WTC11 (cell line): ENCODE measurements around the gene INO80D. TPM values are rescaled to one million over a fixed set of nuclear protein-coding genes. Genes with fewer than 3 reads are reported as not detected.
"Not testable (repeated sequence)": the region's sequence is repeated elsewhere in the genome, so short reads cannot be mapped to it uniquely, and the experiment has no call there.

Experiments
- ATAC-seq: fragments of 200-7000 bp; cut with Tn5 transposase; 2 replicates; pipeline ENCODE4 v1.10.0; 2021; ENCODE audit warnings: mild to moderate bottlenecking, moderate library complexity
- CTCF ChIA-PET: fragments of 300-600 bp; sonication (Branson Sonifier 250); formaldehyde crosslinking; loops from one replicate; lab custom pipeline; 2021; ENCODE audit warnings: antibody characterized with exemption; lab: Charles Lee
- POLR2A ChIA-PET: fragments of 350-600 bp; sonication (Branson Sonifier 250); formaldehyde crosslinking; loops from one replicate; lab custom pipeline; 2021; ENCODE audit warnings: antibody characterized with exemption; lab: Charles Lee
- DNase-seq: peaks from one replicate; pipeline ENCODE4 v3.0.0; 2021; ENCODE audit warnings: low spot score
- H3K27ac Mint-ChIP-seq: 2 replicates; pipeline ENCODE4 v1.8.0; 2021; ENCODE audit warnings: mixed read lengths
- H3K27me3 Mint-ChIP-seq: 2 replicates; pipeline ENCODE4 v1.8.0; 2021; ENCODE audit warnings: low read depth, mild to moderate bottlenecking, moderate library complexity, mixed read lengths
- H3K36me3 Mint-ChIP-seq: 2 replicates; pipeline ENCODE4 v1.8.0; 2021; ENCODE audit warnings: mixed read lengths
- H3K4me1 Mint-ChIP-seq: 2 replicates; pipeline ENCODE4 v1.8.0; 2022; ENCODE audit warnings: mixed read lengths
- H3K4me3 Mint-ChIP-seq: 2 replicates; pipeline ENCODE4 v1.8.0; 2021; ENCODE audit warnings: mild to moderate bottlenecking, moderate library complexity, mixed read lengths
- H3K9me3 Mint-ChIP-seq: 2 replicates; pipeline ENCODE4 v1.8.0; 2021; ENCODE audit warnings: mixed read lengths
- AFF4 ChIP-seq: sonication (generic); formaldehyde crosslinking; IDR thresholded peaks from 2 replicates; pipeline ENCODE4 v1.8.1; 2023; ENCODE audit warnings: mild to moderate bottlenecking, missing genetic modification reagents, borderline replicate concordance
- CBFB ChIP-seq: sonication (generic); formaldehyde crosslinking; IDR thresholded peaks from 2 replicates; pipeline ENCODE4 v1.8.1; 2022; ENCODE audit warnings: mild to moderate bottlenecking, low read depth, missing genetic modification reagents
- FOXK1 ChIP-seq: sonication (generic); formaldehyde crosslinking; IDR thresholded peaks from 2 replicates; pipeline ENCODE4 v1.8.0; 2022; ENCODE audit warnings: mild to moderate bottlenecking, moderate library complexity, missing genetic modification reagents
- JUN ChIP-seq: sonication (generic); formaldehyde crosslinking; IDR thresholded peaks from 2 replicates; pipeline ENCODE4 v1.8.0; 2023; ENCODE audit warnings: mild to moderate bottlenecking, missing genetic modification reagents
- NR1H2 ChIP-seq: sonication (generic); formaldehyde crosslinking; IDR thresholded peaks from 2 replicates; pipeline ENCODE4 v1.9.0; 2021; ENCODE audit warnings: mild to moderate bottlenecking, moderate library complexity, missing genetic modification reagents
- NR3C1 ChIP-seq: sonication (generic); formaldehyde crosslinking; conservative IDR thresholded peaks from 2 replicates; pipeline ENCODE4 v1.8.1; 2023; ENCODE audit warnings: low read depth, mild to moderate bottlenecking, missing genetic modification reagents
- TEAD1 ChIP-seq: sonication (generic); formaldehyde crosslinking; IDR thresholded peaks from 2 replicates; pipeline ENCODE4 v1.8.0; 2022; ENCODE audit warnings: mild to moderate bottlenecking, missing genetic modification reagents
- ZNF121 ChIP-seq: sonication (generic); formaldehyde crosslinking; IDR thresholded peaks from 2 replicates; pipeline ENCODE4 v1.8.0; 2023; ENCODE audit warnings: missing genetic modification reagents
- ZNF263 ChIP-seq: sonication (generic); formaldehyde crosslinking; IDR thresholded peaks from 2 replicates; pipeline ENCODE4 v1.8.1; 2022; ENCODE audit warnings: low read depth, mild to moderate bottlenecking, moderate library complexity, missing genetic modification reagents
- ZNF512 ChIP-seq: sonication (generic); formaldehyde crosslinking; IDR thresholded peaks from 2 replicates; pipeline ENCODE4 v1.8.1; 2022; ENCODE audit warnings: missing genetic modification reagents, borderline replicate concordance
- total RNA-seq: library from RNA; stranded (reverse); gene quantifications from 3 replicates; pipeline ENCODE4 v1.2.3, GENCODE V29; 2021
- TF ChIP-seq, protein P1 (sequence below): fragments of 200-600 bp; IDR thresholded peaks from 2 replicates; pipeline ENCODE4 v1.8.0; 2022; ENCODE audit warnings: antibody characterized with exemption
- TF ChIP-seq, protein P2 (sequence below): sonication (generic); formaldehyde crosslinking; IDR thresholded peaks from 2 replicates; pipeline ENCODE4 v1.8.1; 2022; ENCODE audit warnings: low read depth, missing genetic modification reagents, borderline replicate concordance
- TF ChIP-seq, protein P3 (sequence below): sonication (generic); formaldehyde crosslinking; IDR thresholded peaks from 2 replicates; pipeline ENCODE4 v1.8.0; 2022; ENCODE audit warnings: mild to moderate bottlenecking, missing genetic modification reagents
- TF ChIP-seq, protein P4 (sequence below): sonication (generic); formaldehyde crosslinking; IDR thresholded peaks from 2 replicates; pipeline ENCODE4 v1.8.1; 2022; ENCODE audit warnings: low read depth, mild to moderate bottlenecking, moderate library complexity, missing genetic modification reagents, borderline replicate concordance

The INO80D gene
- total RNA-seq, 1 experiment from 2014 or later, result 30.9 TPM

DNA sequence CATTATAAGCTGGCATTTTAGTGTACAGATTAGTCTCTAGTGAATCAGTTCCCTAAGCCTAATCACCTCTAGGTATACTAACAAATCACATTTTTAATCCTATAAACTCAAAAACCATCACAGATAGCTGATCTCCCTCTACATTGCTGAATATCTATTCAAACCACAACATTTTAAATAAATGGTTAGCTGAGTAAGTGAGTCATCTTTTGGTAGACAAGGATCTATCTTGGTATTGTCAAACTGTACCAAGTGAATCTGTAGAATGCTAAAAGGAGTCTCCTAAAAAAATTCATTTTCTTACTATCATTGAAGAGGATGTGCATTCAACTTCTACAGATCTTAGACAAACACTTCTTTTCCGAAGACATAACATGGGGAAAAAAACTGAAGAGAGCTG lies 40.7 kb downstream of the INO80D start:
- ChIA-PET POLR2A (no interaction called here), CTCF (no interaction called here)
- no peak overlapping the region for H3K4me3 Mint-ChIP-seq
- H3K27me3 Mint-ChIP-seq, result no peaks in the 10 kb centered on the region
- H3K9me3 Mint-ChIP-seq, result no peaks in the 10 kb centered on the region
- H3K27ac Mint-ChIP-seq, result no peak overlapping the region
- H3K36me3 Mint-ChIP-seq, result peaks cover 59% of the 10 kb centered on the region
- TF ChIP-seq, protein P1, sequence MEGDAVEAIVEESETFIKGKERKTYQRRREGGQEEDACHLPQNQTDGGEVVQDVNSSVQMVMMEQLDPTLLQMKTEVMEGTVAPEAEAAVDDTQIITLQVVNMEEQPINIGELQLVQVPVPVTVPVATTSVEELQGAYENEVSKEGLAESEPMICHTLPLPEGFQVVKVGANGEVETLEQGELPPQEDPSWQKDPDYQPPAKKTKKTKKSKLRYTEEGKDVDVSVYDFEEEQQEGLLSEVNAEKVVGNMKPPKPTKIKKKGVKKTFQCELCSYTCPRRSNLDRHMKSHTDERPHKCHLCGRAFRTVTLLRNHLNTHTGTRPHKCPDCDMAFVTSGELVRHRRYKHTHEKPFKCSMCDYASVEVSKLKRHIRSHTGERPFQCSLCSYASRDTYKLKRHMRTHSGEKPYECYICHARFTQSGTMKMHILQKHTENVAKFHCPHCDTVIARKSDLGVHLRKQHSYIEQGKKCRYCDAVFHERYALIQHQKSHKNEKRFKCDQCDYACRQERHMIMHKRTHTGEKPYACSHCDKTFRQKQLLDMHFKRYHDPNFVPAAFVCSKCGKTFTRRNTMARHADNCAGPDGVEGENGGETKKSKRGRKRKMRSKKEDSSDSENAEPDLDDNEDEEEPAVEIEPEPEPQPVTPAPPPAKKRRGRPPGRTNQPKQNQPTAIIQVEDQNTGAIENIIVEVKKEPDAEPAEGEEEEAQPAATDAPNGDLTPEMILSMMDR, result no peak
- TF ChIP-seq NR3C1 (CRISPR knock-in tag) (no peak), JUN (CRISPR knock-in tag) (no peak), NR1H2 (CRISPR knock-in tag) (no peak), AFF4 (no peak)
- TF ChIP-seq, protein P2, sequence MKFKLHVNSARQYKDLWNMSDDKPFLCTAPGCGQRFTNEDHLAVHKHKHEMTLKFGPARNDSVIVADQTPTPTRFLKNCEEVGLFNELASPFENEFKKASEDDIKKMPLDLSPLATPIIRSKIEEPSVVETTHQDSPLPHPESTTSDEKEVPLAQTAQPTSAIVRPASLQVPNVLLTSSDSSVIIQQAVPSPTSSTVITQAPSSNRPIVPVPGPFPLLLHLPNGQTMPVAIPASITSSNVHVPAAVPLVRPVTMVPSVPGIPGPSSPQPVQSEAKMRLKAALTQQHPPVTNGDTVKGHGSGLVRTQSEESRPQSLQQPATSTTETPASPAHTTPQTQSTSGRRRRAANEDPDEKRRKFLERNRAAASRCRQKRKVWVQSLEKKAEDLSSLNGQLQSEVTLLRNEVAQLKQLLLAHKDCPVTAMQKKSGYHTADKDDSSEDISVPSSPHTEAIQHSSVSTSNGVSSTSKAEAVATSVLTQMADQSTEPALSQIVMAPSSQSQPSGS (CRISPR knock-in tag), result no peak
- TF ChIP-seq, protein P3, sequence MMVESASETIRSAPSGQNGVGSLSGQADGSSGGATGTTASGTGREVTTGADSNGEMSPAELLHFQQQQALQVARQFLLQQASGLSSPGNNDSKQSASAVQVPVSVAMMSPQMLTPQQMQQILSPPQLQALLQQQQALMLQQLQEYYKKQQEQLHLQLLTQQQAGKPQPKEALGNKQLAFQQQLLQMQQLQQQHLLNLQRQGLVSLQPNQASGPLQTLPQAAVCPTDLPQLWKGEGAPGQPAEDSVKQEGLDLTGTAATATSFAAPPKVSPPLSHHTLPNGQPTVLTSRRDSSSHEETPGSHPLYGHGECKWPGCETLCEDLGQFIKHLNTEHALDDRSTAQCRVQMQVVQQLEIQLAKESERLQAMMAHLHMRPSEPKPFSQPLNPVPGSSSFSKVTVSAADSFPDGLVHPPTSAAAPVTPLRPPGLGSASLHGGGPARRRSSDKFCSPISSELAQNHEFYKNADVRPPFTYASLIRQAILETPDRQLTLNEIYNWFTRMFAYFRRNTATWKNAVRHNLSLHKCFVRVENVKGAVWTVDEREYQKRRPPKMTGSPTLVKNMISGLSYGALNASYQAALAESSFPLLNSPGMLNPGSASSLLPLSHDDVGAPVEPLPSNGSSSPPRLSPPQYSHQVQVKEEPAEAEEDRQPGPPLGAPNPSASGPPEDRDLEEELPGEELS (CRISPR knock-in tag), result no peak
- no peaks in the 10 kb centered on the region for H3K4me1 Mint-ChIP-seq
- DNase-seq (no peak), ATAC-seq (no peak)

GRCh38 chr2:206040525-206040924 lies 45.4 kb downstream of the INO80D start:
- CTCF ChIA-PET, result no interaction called here
- no peak overlapping the region for H3K4me3 Mint-ChIP-seq

GRCh38 chr2:206035393-206035792 lies 50.6 kb downstream of the INO80D start:
- peaks cover 22% of the 10 kb centered on the region for H3K9me3 Mint-ChIP-seq
- ATAC-seq, result not testable (repeated sequence)

More at GRCh38 chr2:206040525-206040924, 45.4 kb downstream of the INO80D start:
- TF ChIP-seq, protein P4, sequence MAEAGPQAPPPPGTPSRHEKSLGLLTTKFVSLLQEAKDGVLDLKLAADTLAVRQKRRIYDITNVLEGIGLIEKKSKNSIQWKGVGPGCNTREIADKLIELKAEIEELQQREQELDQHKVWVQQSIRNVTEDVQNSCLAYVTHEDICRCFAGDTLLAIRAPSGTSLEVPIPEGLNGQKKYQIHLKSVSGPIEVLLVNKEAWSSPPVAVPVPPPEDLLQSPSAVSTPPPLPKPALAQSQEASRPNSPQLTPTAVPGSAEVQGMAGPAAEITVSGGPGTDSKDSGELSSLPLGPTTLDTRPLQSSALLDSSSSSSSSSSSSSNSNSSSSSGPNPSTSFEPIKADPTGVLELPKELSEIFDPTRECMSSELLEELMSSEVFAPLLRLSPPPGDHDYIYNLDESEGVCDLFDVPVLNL (CRISPR knock-in tag), result no peak
- TF ChIP-seq TEAD1, result no peak
- no peak for TF ChIP-seq ZNF121 (CRISPR knock-in tag)
- no peak for TF ChIP-seq ZNF263 (CRISPR knock-in tag)
- no peak for TF ChIP-seq ZNF512 (CRISPR knock-in tag)
- TF ChIP-seq CBFB (CRISPR knock-in tag), result no peak
- TF ChIP-seq FOXK1 (CRISPR knock-in tag), result no peak
- POLR2A ChIA-PET, result no interaction called here
- peaks cover 50% of the 10 kb centered on the region for H3K36me3 Mint-ChIP-seq
- ATAC-seq (no peak), DNase-seq (no peak)
- H3K27ac Mint-ChIP-seq, result peak overlapping the region; percentile 87
- no peaks in the 10 kb centered on the region for H3K27me3 Mint-ChIP-seq
- peaks cover 8% of the 10 kb centered on the region for H3K4me1 Mint-ChIP-seq
- 0 out of 2 replicates have a peak, but pooled peaks cover 5% of the 10 kb centered on the region for H3K9me3 Mint-ChIP-seq

GRCh38 chr2:206033452-206033851 lies 52.5 kb downstream of the INO80D start:
- POLR2A ChIA-PET, H3K27ac Mint-ChIP-seq, DNase-seq, H3K27me3 Mint-ChIP-seq, ATAC-seq, CTCF ChIA-PET, H3K4me3 Mint-ChIP-seq: not testable (repeated sequence)
- Mint-ChIP-seq H3K36me3 (peaks cover 64% of the 10 kb centered on the region), H3K4me1 (peaks cover 49% of the 10 kb centered on the region), H3K9me3 (peaks cover 22% of the 10 kb centered on the region)

More at GRCh38 chr2:206035393-206035792, 50.6 kb downstream of the INO80D start:
- CTCF ChIA-PET, DNase-seq, H3K27ac Mint-ChIP-seq, H3K4me3 Mint-ChIP-seq, H3K27me3 Mint-ChIP-seq, POLR2A ChIA-PET: not testable (repeated sequence)
- Mint-ChIP-seq H3K36me3 (peaks cover 60% of the 10 kb centered on the region), H3K4me1 (peaks cover 49% of the 10 kb centered on the region)
